Endothelial cell of umbilical vein (primary cell): ENCODE results near the gene C6orf141. TPM values are rescaled to one million over a fixed set of nuclear protein-coding genes. Genes with fewer than 3 reads are reported as not detected.
A peak's percentile ranks its signal among the peaks of the same experiment; 100 is the strongest.

Experiments used
- BruUV-seq: library from RNA; stranded (reverse); fragments of 400-500 nt; replicated peaks from 2 replicates; lab custom pipeline; 2021; lab: Mats Ljungman, UMichigan
- CTCF ChIA-PET: fragments of 300-600, 350-600 bp; sonication (Branson Sonifier 250); formaldehyde crosslinking; loops from one replicate; lab custom pipeline; 2021; ENCODE audit warnings: antibody characterized with exemption, inconsistent platforms; lab: Charles Lee
- POLR2A ChIA-PET: fragments of 300-600, 350-600 bp; sonication (Branson Sonifier 250); formaldehyde crosslinking; loops from one replicate; lab custom pipeline; 2021; ENCODE audit warnings: antibody characterized with exemption, inconsistent platforms; lab: Charles Lee
- DNase-seq: peaks from one replicate; pipeline ENCODE4 v3.0.0-alpha.2; 2011; ENCODE audit warnings: low read depth, low spot score
- FAIRE-seq: peaks from 2 replicates; lab custom pipeline; 2011; peaks lifted over from hg19 to GRCh38; lab: Jason Lieb, UNC
- H2AFZ ChIP-seq: 2 replicates; pipeline ENCODE4 v1.6.0; 2012; ENCODE audit warnings: low read depth, low read length, control low read depth, inconsistent platforms
- H3K27ac ChIP-seq: 2 replicates; pipeline ENCODE4 v1.5.1; 2011; ENCODE audit warnings: low read depth, mild to moderate bottlenecking, control low read depth, low read length, moderate library complexity; ENCODE audit not compliant: insufficient read depth
- H3K27me3 ChIP-seq, 2 experiments: 2 replicates each; pipeline versions ENCODE4 v1.6.0 to v1.6.1; 2011; ENCODE audit warnings: low read length in 2 of 2, mixed read lengths in 1 of 2; ENCODE audit not compliant: control insufficient read depth in 2 of 2, insufficient read depth in 2 of 2
- H3K36me3 ChIP-seq, 2 experiments: 2 replicates in 1 of 2; 3 replicates in 1 of 2; pipeline ENCODE4 v1.5.1; 2011; ENCODE audit warnings: low read length in 2 of 2, mild to moderate bottlenecking in 1 of 2, moderate library complexity in 1 of 2; ENCODE audit not compliant: control insufficient read depth in 2 of 2, insufficient read depth in 2 of 2; ENCODE audit errors: extremely low read depth in 1 of 2
- H3K4me1 ChIP-seq: 3 replicates; pipeline ENCODE4 v1.5.1; 2011; ENCODE audit warnings: mild to moderate bottlenecking, low read length; ENCODE audit not compliant: control insufficient read depth, insufficient read depth; ENCODE audit errors: extremely low read depth
- H3K4me2 ChIP-seq: 2 replicates; pipeline ENCODE4 v1.6.1; 2011; ENCODE audit warnings: low read length, control low read depth, mixed read lengths; ENCODE audit not compliant: insufficient read depth
- H3K4me3 ChIP-seq, 3 experiments: fragments of 200-600 bp in 1 of 3; sonication (generic), shearing (Covaris generic) in 1 of 3; replicated peaks in 1 of 3; 2 replicates each; pipeline ENCODE4 v1.5.1; 2011 to 2016; ENCODE audit warnings: control low read depth in 3 of 3, low read length in 3 of 3, mild to moderate bottlenecking in 2 of 3, inconsistent platforms in 1 of 3, low read depth in 1 of 3, moderate library complexity in 1 of 3; ENCODE audit not compliant: insufficient read depth in 1 of 3
- H3K79me2 ChIP-seq: 2 replicates; pipeline ENCODE4 v1.6.0; 2012; ENCODE audit warnings: low read length, inconsistent platforms; ENCODE audit not compliant: control insufficient read depth, insufficient read depth
- H3K9ac ChIP-seq: replicated peaks from 2 replicates; pipeline ENCODE3; 2011; ENCODE audit warnings: low read length, control low read depth; ENCODE audit not compliant: insufficient read depth; ENCODE audit errors: extremely low read depth
- H3K9me1 ChIP-seq: replicated peaks from 3 replicates; pipeline ENCODE4 v1.6.0; 2011; ENCODE audit warnings: mild to moderate bottlenecking, low read length; ENCODE audit not compliant: control insufficient read depth, insufficient read depth; ENCODE audit errors: extremely low read depth
- H3K9me3 ChIP-seq: replicated peaks from 2 replicates; pipeline ENCODE4 v1.5.1; 2012; ENCODE audit warnings: low read length, inconsistent platforms; ENCODE audit not compliant: control insufficient read depth, insufficient read depth
- H4K20me1 ChIP-seq: replicated peaks from 2 replicates; pipeline ENCODE3; 2011; ENCODE audit warnings: mild to moderate bottlenecking, low read length; ENCODE audit not compliant: control insufficient read depth, insufficient read depth; ENCODE audit errors: extremely low read depth
- EZH2 ChIP-seq: IDR thresholded peaks from 2 replicates; pipeline ENCODE4 v1.6.1; 2012; ENCODE audit warnings: borderline replicate concordance, low read depth, mild to moderate bottlenecking, moderate library complexity, low read length, inconsistent platforms; ENCODE audit not compliant: severe bottlenecking
- FOS ChIP-seq: IDR thresholded peaks from 2 replicates; pipeline ENCODE4 v1.6.1; 2011; ENCODE audit warnings: mild to moderate bottlenecking, low read length, moderate library complexity, borderline replicate concordance; ENCODE audit not compliant: insufficient read depth
- GATA2 ChIP-seq: IDR thresholded peaks from 2 replicates; pipeline ENCODE4 v1.7.0; 2011; ENCODE audit warnings: low read depth, mild to moderate bottlenecking, moderate library complexity, mixed read lengths, low read length; ENCODE audit not compliant: insufficient read length, insufficient read depth
- JUN ChIP-seq: IDR thresholded peaks from 2 replicates; pipeline ENCODE4 v1.6.1; 2011; ENCODE audit warnings: borderline replicate concordance, low read depth; ENCODE audit not compliant: insufficient read length, insufficient read depth
- MYC ChIP-seq: IDR thresholded peaks from one replicate; pipeline ENCODE4 v1.6.1; 2011; ENCODE audit warnings: mild to moderate bottlenecking, low read depth, low read length
- POLR2A ChIP-seq: IDR thresholded peaks from 2 replicates; pipeline ENCODE4 v1.6.1; 2012; ENCODE audit warnings: low read depth, mild to moderate bottlenecking, control low read depth, low read length
- POLR2AphosphoS5 ChIP-seq: IDR thresholded peaks from 2 replicates; pipeline ENCODE4 v1.6.1; 2012; ENCODE audit warnings: low read depth, mild to moderate bottlenecking, control low read depth, low read length, moderate library complexity; ENCODE audit not compliant: insufficient read depth
- dilution Hi-C: fragments of 300-500 bp; cut with MboI; formaldehyde crosslinking; loops from one replicate; pipeline ENCODE4 v1.15.0; 2019; ENCODE audit warnings: low sequenced_read_pairs; ENCODE audit not compliant: extremely low pct_ligation_motif_present
- intact Hi-C: fragments of 100-400 bp; cut with micrococcal nuclease; formaldehyde crosslinking; loops from one replicate; pipeline ENCODE4 v1.10.0; 2022
- polyA plus RNA-seq, 4 experiments: library from polyadenylated mRNA; depleted of rRNA in 3 of 4; stranded (reverse) in 3 of 4; unstranded in 1 of 4; fragments of >200 nt; gene quantifications; 2 replicates each; pipeline versions ENCODE4 v1.2.1 to v1.2.3, GENCODE V29; 2011 to 2012; ENCODE audit warnings: missing spikeins in 1 of 4
- total RNA-seq: library from RNA; stranded (reverse); gene quantifications from 2 replicates; pipeline ENCODE4 v1.2.3, GENCODE V29; 2021
- TF ChIP-seq, protein P1 (sequence below): IDR thresholded peaks from 2 replicates; pipeline ENCODE4 v1.6.1; 2011; ENCODE audit not compliant: insufficient read depth, insufficient read length
- TF ChIP-seq, protein P2 (sequence below), 2 donors: IDR thresholded peaks; 1 replicate in 1 of 2; 2 replicates in 1 of 2; pipeline ENCODE4 v1.5.1; 2011; ENCODE audit warnings: low read length in 2 of 2, mild to moderate bottlenecking in 2 of 2, moderate library complexity in 2 of 2, control low read depth in 1 of 2, inconsistent platforms in 1 of 2, low read depth in 1 of 2; ENCODE audit not compliant: insufficient read depth in 1 of 2; ENCODE audit errors: extremely low read depth in 1 of 2

Gene C6orf141
- total and polyA plus RNA-seq, 2 donors (not counting 3 experiments of a cell fraction or from before 2014, with no cell fraction given) = 5.7 to 15.5 TPM

DNA sequence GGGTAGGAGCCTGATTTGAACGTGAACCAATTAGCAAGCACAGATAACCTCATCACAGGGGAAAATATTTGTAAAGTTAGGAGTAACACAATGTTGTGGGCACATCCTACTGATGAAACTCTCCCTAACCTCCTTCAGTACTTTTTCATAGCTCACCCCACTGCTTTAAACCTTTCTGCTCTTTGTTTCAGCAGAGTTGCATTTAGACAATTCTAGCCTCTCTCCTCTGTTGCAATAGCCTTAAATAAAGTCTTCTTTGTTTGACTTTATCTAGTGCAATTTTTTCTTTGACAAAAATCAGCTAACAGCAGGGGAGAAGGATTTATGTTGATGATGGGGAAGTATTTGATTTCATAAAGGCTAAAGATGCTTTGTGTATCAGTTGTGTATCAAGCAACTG lies 14.1 kb downstream of the C6orf141 start:
- Histone ChIP-seq H3K9me1 (no peaks in the 10 kb centered on the region), H3K27ac (peak overlapping the region; percentile 97), H3K4me2 (no peak overlapping the region), H3K27me3 (no peaks in the 10 kb centered on the region), H3K4me1 (peaks cover 33% of the 10 kb centered on the region), H3K4me3 (no peak overlapping the region), H3K79me2 (no peaks in the 10 kb centered on the region), H4K20me1 (no peaks in the 10 kb centered on the region), H3K9ac (no peak overlapping the region), H3K36me3 (no peaks in the 10 kb centered on the region), H2AFZ (no peak overlapping the region), H3K9me3 (no peaks in the 10 kb centered on the region)
- intact Hi-C loops (no loop called here), dilution Hi-C loops (no loop called here)
- BruUV-seq = no TSS peak
- DNase-seq (no peak), FAIRE-seq (no peak)
- CTCF ChIA-PET = interaction anchor here (2.0 to 17.7 kb wide), 3 partner anchors 11 to 42 kb away, joined by 5 to 205 read pairs (median 22); no protein-coding TSS in a partner anchor
- POLR2A ChIA-PET = no interaction called here
- TF ChIP-seq GATA2 (no peak), POLR2AphosphoS5 (no peak), POLR2A (no peak), FOS (no peak), MYC (no peak), JUN (no peak), EZH2 (no peak)
- TF ChIP-seq, protein P1, sequence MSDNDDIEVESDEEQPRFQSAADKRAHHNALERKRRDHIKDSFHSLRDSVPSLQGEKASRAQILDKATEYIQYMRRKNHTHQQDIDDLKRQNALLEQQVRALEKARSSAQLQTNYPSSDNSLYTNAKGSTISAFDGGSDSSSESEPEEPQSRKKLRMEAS = no peak
- TF ChIP-seq, protein P2, sequence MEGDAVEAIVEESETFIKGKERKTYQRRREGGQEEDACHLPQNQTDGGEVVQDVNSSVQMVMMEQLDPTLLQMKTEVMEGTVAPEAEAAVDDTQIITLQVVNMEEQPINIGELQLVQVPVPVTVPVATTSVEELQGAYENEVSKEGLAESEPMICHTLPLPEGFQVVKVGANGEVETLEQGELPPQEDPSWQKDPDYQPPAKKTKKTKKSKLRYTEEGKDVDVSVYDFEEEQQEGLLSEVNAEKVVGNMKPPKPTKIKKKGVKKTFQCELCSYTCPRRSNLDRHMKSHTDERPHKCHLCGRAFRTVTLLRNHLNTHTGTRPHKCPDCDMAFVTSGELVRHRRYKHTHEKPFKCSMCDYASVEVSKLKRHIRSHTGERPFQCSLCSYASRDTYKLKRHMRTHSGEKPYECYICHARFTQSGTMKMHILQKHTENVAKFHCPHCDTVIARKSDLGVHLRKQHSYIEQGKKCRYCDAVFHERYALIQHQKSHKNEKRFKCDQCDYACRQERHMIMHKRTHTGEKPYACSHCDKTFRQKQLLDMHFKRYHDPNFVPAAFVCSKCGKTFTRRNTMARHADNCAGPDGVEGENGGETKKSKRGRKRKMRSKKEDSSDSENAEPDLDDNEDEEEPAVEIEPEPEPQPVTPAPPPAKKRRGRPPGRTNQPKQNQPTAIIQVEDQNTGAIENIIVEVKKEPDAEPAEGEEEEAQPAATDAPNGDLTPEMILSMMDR (IDR thresholded peaks at IDR 0.05; ENCODE audit: extremely low read depth in 1 of 2, insufficient read depth in 1 of 2, low read depth in 1 of 2, low read length in 2 of 2) = no peak
